Activated T-cell treated with anti-CD3 and anti-CD28 coated beads, Interleukin-2, amount 50 U/mL, for 72 hours (primary cell): ENCODE measurements around the gene RPL29. TPM values are rescaled to one million over a fixed set of nuclear protein-coding genes. Genes with fewer than 3 reads are reported as not detected.

ENCODE experiments used
- ATAC-seq, 2 donors: fragments of 150-1000 bp; cut with Tn5 transposase; replicated peaks in 1 of 2; 2 replicates each; pipeline ENCODE4 v1.10.0; 2021; ENCODE audit warnings: moderate library complexity in 2 of 2, mild to moderate bottlenecking in 1 of 2
- DNase-seq, 2 donors: peaks; one replicate each; pipeline ENCODE4 v3.0.0; 2021 to 2022; ENCODE audit warnings: mixed read lengths in 1 of 2
- H3K27ac Mint-ChIP-seq: one replicate; pipeline ENCODE4 v1.8.0; 2022; ENCODE audit warnings: mild to moderate bottlenecking, moderate library complexity, mixed read lengths
- H3K27me3 Mint-ChIP-seq: one replicate; pipeline ENCODE4 v1.8.0; 2022; ENCODE audit warnings: low read depth, mixed read lengths
- H3K36me3 Mint-ChIP-seq, 2 donors: one replicate each; pipeline ENCODE4 v1.8.0; 2022; ENCODE audit warnings: mixed read lengths in 2 of 2, mild to moderate bottlenecking in 1 of 2; ENCODE audit not compliant: insufficient read depth in 2 of 2
- H3K4me1 Mint-ChIP-seq: one replicate; pipeline ENCODE4 v1.8.0; 2022; ENCODE audit warnings: low read depth, mixed read lengths
- H3K4me3 Mint-ChIP-seq, 2 donors: one replicate each; pipeline ENCODE4 v1.8.0; 2022; ENCODE audit warnings: mild to moderate bottlenecking in 2 of 2, mixed read lengths in 2 of 2, moderate library complexity in 2 of 2
- H3K9me3 Mint-ChIP-seq, 2 donors: one replicate each; pipeline ENCODE4 v1.8.0; 2022; ENCODE audit warnings: mixed read lengths in 2 of 2
- total RNA-seq, 2 donors: library from RNA; stranded (reverse); gene quantifications; one replicate each; pipeline ENCODE4 v1.2.3, GENCODE V29; 2022

Gene RPL29
- total RNA-seq, 2 donors from 2014 or later, result 1,676 to 1,838 TPM

- no peaks in the 10 kb centered on the region for H3K4me1 Mint-ChIP-seq
- H3K27ac Mint-ChIP-seq, result no peak overlapping the region
- H3K4me3 Mint-ChIP-seq, result no peak overlapping the region
- peaks cover 15% of the 10 kb centered on the region for H3K27me3 Mint-ChIP-seq
- no peak for DNase-seq
- H3K36me3 Mint-ChIP-seq, result peaks cover 0 to 2% of the 10 kb centered on the region in 2 donors
- ATAC-seq, result no peak
- no peaks in the 10 kb centered on the region for H3K9me3 Mint-ChIP-seq
Observed at GRCh38 chr3:51958603-51959521, 36.8 kb downstream of the RPL29 start.

- ATAC-seq (no peak), DNase-seq (no peak)
- H3K27ac Mint-ChIP-seq, result no peak overlapping the region
- H3K27me3 Mint-ChIP-seq, result peaks cover 27% of the 10 kb centered on the region
- H3K9me3 Mint-ChIP-seq, result no peaks in the 10 kb centered on the region
- H3K4me3 Mint-ChIP-seq, result no peak overlapping the region
- peaks cover 0 to 2% of the 10 kb centered on the region in 2 donors for H3K36me3 Mint-ChIP-seq
- no peaks in the 10 kb centered on the region for H3K4me1 Mint-ChIP-seq
Observed at GRCh38 chr3:51957520-51958205, 38.0 kb downstream of the RPL29 start.

GRCh38 chr3:51955893-51956770 lies 39.6 kb downstream of the RPL29 start:
- H3K4me1 Mint-ChIP-seq, result no peaks in the 10 kb centered on the region
- peaks cover 0 to 2% of the 10 kb centered on the region in 2 donors for H3K36me3 Mint-ChIP-seq
- peaks cover 27% of the 10 kb centered on the region for H3K27me3 Mint-ChIP-seq
- DNase-seq, result peak; percentile 45 to 64
- peak overlapping the region; percentile 48 to 65 for H3K4me3 Mint-ChIP-seq
- peak; percentile 80 to 86 for ATAC-seq
- no peak overlapping the region for H3K27ac Mint-ChIP-seq
- no peaks in the 10 kb centered on the region for H3K9me3 Mint-ChIP-seq

DNA sequence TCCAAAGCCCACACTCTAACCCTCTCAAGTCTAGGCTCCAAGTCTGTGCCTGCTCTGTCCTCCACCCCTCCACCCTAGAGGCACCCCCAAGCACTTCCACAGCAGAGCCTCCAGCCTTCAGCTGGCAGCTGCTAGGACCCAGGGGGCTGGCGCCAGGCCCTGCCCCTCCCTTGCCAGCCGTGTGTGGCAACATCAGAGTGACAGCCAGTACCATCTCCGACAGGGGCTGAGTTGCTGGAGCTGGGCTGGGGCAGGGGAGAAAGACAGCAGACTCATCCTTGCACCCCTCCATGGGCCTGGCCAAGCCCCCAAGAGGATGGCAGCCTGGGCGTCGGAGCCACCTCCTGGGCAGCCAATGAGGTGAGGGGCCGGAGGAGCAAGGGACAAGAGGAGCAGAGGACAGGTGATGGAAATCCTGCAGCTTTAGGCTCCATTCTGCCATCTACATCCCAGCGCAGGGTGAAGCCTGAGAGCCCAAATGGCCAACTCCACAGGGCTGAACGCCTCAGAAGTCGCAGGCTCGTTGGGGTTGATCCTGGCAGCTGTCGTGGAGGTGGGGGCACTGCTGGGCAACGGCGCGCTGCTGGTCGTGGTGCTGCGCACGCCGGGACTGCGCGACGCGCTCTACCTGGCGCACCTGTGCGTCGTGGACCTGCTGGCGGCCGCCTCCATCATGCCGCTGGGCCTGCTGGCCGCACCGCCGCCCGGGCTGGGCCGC lies 40.4 kb downstream of the RPL29 start, which contains the start of gene GPR62:
GPR62 (plus strand) TSS at position 207 of the 718 bp plus-strand sequence; CDS start at position 479, 272 bp downstream.
- H3K36me3 Mint-ChIP-seq, result peaks cover 0 to 2% of the 10 kb centered on the region in 2 donors
- no peaks in the 10 kb centered on the region for H3K4me1 Mint-ChIP-seq
- H3K27ac Mint-ChIP-seq, result no peak within 1 kb of the TSS
- H3K27me3 Mint-ChIP-seq, result peaks cover 27% of the 10 kb centered on the region
- peak within 1 kb of the TSS; percentile 48 to 65 for H3K4me3 Mint-ChIP-seq
- ATAC-seq, result no peak
- H3K9me3 Mint-ChIP-seq, result no peaks in the 10 kb centered on the region
- no peak for DNase-seq

- H3K27me3 Mint-ChIP-seq, result peaks cover 27% of the 10 kb centered on the region
- no peaks in the 10 kb centered on the region for H3K9me3 Mint-ChIP-seq
- H3K4me1 Mint-ChIP-seq, result no peaks in the 10 kb centered on the region
- ATAC-seq (no peak), DNase-seq (no peak)
- H3K27ac Mint-ChIP-seq, result no peak overlapping the region
- peaks cover 0 to 2% of the 10 kb centered on the region in 2 donors for H3K36me3 Mint-ChIP-seq
- H3K4me3 Mint-ChIP-seq, result no peak overlapping the region
Observed at GRCh38 chr3:51954713-51955112, 41.0 kb downstream of the RPL29 start.

DNA sequence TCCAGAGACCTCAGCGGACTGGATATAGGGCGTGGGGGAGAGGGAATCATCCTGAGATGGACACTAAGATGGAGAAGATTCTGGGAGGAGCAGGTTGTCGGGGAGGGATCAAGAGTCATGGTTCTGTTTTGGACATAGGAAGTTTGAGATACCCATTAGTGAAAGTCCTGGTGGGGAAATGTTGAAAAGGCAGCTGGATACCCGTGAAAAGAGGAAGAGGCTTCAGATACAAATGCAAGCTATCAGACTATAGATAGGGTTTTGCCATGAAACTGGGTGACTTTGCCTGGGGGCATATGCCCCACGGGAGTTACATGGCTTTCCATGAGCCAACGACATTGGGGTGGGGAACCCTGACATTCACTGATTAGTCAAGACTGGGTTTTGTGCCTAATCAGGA lies 41.6 kb downstream of the RPL29 start:
- no peak overlapping the region for H3K4me3 Mint-ChIP-seq

DNA sequence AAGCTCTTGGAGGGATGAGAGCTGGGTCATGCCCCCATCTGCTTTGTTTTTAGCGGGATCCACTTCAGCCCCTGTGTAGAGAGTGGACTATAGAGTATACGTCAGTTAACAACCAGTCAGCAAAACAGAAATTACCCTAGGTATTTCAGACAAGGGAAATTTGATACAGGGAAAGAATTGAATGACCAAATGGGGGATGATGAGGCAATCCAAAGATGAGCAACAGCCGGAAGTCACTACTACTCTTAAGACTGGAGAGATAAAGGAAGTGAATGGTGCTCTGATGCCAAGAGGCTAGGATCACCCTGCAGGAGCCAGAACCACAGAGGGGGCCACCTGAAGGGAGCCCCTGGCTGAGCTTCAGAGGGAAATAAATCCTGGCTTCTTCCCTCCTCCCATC lies 42.2 kb downstream of the RPL29 start:
- Mint-ChIP-seq H3K4me1 (no peaks in the 10 kb centered on the region), H3K27ac (no peak overlapping the region), H3K9me3 (no peaks in the 10 kb centered on the region), H3K36me3 (peaks cover 0 to 2% of the 10 kb centered on the region in 2 donors), H3K4me3 (peak overlapping the region in 1 of 2 donors; percentile 4), H3K27me3 (peaks cover 27% of the 10 kb centered on the region)
- DNase-seq, result no peak
- ATAC-seq, result no peak

More for the DNA sequence above, 41.6 kb downstream of the RPL29 start:
- Mint-ChIP-seq H3K27me3 (peaks cover 27% of the 10 kb centered on the region), H3K36me3 (peaks cover 0 to 2% of the 10 kb centered on the region in 2 donors), H3K27ac (no peak overlapping the region), H3K9me3 (no peaks in the 10 kb centered on the region), H3K4me1 (no peaks in the 10 kb centered on the region)
- no peak for DNase-seq
- ATAC-seq, result no peak

DNA sequence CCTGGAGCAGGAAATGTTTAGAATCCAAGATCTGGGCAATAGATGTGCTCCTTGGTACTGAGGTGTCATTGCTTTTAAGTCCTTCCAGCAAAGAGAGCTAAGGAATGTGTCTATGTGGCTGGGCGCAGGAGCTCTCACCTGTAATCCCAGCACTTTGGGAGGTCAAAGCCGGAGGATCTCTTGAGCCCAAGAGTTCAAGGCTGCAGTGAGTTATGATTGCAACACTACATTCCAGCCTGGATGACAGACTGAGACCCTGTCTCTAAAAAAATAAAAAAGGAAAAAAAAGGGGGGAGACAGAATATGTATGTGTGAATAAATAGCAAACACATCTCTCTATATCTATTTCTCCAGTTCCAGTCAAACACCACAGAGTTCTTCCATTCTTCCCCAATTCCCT lies 44.8 kb downstream of the RPL29 start:
- H3K27me3 Mint-ChIP-seq, result peaks cover 27% of the 10 kb centered on the region
- no peak for DNase-seq
- no peaks in the 10 kb centered on the region for H3K36me3 Mint-ChIP-seq
- H3K4me3 Mint-ChIP-seq, result no peak overlapping the region
- no peak overlapping the region for H3K27ac Mint-ChIP-seq
- no peak for ATAC-seq
- H3K4me1 Mint-ChIP-seq, result no peaks in the 10 kb centered on the region
- no peaks in the 10 kb centered on the region for H3K9me3 Mint-ChIP-seq

DNA sequence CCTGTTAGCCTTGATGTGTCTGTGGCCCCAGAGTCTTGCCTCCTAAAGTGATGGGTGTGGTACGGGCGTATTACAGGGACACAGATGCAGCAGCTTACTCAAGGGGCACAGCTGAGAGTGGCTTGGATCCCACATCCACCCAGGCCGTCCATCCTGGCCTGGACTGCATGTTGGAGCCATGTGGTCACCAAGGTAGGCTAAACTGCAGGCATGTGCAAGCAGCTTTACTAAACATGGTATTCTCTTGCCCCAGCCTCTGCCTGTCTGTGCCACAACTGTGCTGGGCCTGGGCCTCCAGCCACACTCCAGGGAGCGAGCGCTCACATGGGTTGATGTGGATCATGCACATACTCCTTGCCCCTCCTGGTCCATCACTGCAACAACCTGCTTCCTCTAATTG lies 46.6 kb downstream of the RPL29 start:
- H3K27me3 Mint-ChIP-seq, result peaks cover 14% of the 10 kb centered on the region
- DNase-seq (no peak), ATAC-seq (no peak)
- no peaks in the 10 kb centered on the region for H3K4me1 Mint-ChIP-seq
- no peaks in the 10 kb centered on the region for H3K36me3 Mint-ChIP-seq
- H3K4me3 Mint-ChIP-seq, result no peak overlapping the region
- H3K27ac Mint-ChIP-seq, result no peak overlapping the region
- no peaks in the 10 kb centered on the region for H3K9me3 Mint-ChIP-seq

DNA sequence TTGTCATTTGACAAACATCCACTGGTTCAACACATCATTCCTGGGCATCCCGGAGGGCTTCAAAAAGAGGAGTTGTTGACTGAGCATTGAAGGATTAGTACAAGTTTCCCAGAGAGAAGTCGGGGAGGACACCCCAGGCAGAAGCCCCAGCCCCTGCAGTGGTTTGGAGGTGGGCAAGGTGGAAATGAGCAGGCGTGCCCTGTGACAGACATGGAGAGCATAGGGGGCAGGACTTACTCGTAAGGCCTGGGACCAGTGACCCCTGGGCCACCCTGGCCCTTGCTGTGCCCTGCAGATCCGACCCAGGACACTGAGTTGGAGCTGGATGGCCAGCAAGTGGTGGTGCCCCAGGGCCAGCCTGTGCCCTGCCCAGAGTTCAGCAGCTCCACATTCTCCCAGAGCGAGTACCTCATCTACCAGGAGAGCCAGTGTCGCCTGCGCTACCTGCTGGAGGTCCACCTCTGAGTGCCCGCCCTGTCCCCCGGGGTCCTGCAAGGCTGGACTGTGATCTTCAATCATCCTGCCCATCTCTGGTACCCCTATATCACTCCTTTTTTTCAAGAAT lies 47.6 kb downstream of the RPL29 start:
- ATAC-seq (no peak), DNase-seq (no peak)
- Mint-ChIP-seq H3K9me3 (no peaks in the 10 kb centered on the region), H3K4me3 (no peak overlapping the region), H3K36me3 (no peaks in the 10 kb centered on the region), H3K4me1 (peaks cover 2% of the 10 kb centered on the region), H3K27ac (no peak overlapping the region), H3K27me3 (peaks cover 4% of the 10 kb centered on the region)

DNA sequence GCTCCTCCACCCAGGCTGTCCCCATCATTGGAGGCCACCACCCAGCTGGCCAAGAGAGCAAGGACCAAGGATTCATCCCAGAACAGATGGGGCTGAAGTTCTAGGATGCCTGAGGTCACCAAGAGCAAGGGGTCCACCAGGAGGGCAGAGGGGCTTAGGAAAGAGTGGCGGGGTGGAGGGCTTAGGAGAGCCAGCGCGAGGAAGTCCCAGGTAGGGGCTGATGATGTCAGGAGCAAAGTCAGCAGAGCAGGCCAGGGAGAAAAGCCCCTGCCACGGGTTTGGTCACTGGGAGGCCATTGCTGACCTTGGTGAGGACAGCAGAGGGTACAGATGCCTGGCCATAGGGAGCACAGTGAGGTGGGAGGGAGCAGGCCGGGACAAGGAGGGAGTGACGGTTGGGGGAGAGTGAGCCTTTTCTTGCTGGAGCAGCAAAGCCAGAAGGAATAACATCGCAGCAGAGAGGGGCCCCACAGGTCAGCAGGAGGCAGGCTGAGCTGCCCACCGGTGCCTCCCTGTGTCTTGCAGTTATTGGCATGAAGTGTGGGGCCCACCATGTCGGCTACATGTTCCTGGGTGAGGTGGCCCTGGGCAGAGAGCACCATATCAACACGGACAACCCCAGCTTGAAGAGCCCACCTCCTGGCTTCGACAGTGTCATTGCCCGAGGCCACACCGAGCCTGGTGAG lies 48.3 kb downstream of the RPL29 start:
- ATAC-seq (no peak), DNase-seq (no peak)
- H3K27me3 Mint-ChIP-seq, result no peaks in the 10 kb centered on the region
- H3K9me3 Mint-ChIP-seq, result no peaks in the 10 kb centered on the region
- H3K36me3 Mint-ChIP-seq, result no peaks in the 10 kb centered on the region
- H3K4me3 Mint-ChIP-seq, result no peak overlapping the region
- H3K4me1 Mint-ChIP-seq, result peaks cover 6% of the 10 kb centered on the region
- no peak overlapping the region for H3K27ac Mint-ChIP-seq
